Activated T-helper 9 cell treated with anti-CD3 and anti-CD28 coated beads, Interleukin-2, amount 50 U/mL, for 16 hours (primary cell): Measurements from ENCODE around the gene COL4A4.

Experiments
- DNase-seq: peaks from one replicate; pipeline ENCODE4 v3.0.0-alpha.2; 2020; ENCODE audit warnings: low read depth

The COL4A4 gene

DNA sequence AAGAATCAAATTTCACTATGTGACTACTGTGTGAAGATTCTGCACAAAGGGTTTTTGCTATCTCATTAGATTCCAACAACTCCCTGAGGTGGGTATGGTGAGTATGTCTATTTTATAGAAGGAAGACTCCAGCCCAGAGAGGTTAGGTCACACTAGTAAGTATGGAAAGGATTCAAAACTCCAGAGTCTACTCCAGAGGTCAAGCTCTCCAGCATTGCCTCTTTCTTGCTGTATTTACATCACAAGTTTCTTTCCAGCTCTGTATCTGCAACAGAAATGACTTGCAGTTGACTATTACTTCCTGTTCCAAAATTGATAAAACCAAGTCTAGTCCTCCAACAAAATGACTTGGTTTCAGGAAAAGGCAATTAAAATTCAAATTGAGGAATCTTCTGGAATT, 2.1 kb downstream of the COL4A4 start:
- no peak for DNase-seq

DNA sequence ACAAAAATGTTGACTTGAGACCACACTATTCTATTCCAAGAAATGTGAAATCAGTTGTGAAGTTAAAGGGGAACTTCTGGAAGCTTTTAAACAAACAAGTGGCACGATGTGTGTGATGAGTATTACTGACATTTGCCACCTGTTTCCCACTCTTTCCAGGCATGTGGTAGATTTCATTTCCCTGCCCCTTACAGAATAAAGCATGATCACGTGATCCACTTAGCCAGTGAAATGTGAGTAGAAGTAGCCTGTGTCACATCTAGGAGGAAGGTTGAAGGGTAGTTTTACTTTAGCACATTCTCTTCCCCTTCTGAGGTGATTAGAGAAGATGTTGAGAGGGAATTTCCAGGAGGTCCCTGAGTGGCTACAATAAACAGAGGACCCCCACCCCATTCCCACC, 3.8 kb downstream of the COL4A4 start:
- no peak for DNase-seq

DNA sequence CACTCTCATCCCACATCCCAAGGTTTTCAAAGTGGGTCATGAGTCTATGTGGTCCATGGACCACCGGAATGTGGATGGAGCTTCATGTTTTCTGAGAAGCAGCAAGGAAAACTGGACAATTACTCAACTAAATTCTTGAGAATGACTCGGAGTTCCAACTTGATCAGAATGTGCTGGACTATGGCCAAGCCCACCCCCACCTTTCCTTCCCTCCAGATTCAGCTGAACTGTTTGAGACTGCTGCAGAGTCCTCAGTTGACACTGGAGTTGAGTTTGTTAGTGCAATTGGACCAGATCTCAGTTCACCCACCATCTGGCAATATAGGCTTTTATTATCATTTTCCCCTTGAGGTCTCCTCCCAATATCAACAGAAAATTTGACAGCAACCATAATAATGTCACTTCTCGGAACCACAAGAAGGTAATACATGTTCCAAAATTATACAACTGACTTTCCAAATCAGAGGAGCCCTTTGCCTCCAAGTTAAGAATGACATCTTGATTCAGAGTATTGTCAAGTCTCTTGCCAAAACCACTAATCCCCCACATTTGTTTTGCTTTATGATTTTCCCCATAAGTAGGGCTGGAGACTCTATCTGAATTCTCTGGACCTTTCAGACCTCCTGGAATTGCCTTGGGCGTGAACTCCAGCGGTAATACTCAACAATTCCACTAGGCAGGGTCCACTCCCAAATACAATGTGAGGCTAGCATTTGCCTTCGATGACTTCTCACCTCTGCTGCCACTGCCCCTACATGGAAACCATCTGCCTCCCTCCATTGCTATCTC, 8.8 kb downstream of the COL4A4 start:
- no peak for DNase-seq

DNA sequence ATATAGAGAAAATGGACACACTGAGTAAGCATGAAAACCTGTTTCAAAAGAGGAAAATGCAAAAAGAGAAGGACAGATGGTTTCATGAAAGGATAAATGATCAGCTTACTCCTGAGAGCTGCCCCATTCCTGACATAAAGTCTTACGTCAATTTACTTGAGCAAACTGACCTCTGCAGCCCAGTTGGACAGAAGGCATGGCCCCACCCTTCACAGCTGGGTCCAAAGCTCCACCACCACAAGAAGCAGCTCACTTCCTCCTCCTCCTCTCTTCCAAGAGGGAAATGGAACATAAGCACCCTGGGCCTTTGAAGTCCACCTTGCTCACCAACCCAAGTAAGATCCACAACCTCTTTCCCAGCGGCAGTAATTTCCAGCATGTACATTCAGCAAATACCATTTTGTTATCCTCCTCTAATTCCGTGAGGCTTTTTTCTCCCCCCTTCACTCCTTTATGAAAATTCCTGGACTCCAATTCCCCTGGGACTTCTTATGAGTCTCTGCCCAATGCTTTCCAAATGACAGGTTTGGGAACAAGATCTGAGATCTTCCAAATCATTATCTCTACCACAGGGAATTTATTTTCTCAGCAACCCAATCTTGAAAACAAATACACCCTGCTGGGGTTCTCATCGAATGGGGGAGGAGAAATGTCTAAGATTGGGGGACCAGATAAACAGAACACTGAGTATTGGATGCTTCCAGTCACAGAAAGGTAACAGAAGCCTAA, 10.1 kb downstream of the COL4A4 start:
- no peak for DNase-seq

DNA sequence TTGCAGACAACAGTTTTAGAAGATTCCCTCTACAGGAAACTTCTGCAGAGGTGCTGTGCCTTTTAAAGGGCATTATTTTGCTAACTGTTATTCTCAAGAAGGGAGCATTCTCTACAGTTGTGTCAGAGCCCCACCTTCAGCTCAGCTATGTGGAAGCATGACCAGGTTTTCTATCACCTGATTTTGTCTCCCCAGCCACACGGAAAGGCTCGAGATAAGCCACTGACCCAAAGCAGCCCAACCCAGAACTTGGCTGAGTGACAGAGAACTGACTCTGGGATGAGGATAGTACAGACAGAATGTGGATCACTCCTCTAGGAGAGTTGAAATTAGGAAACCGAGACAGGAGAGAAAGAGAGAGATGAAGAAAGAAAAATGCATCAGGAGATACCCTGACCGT, 10.7 kb downstream of the COL4A4 start:
- no peak for DNase-seq

DNA sequence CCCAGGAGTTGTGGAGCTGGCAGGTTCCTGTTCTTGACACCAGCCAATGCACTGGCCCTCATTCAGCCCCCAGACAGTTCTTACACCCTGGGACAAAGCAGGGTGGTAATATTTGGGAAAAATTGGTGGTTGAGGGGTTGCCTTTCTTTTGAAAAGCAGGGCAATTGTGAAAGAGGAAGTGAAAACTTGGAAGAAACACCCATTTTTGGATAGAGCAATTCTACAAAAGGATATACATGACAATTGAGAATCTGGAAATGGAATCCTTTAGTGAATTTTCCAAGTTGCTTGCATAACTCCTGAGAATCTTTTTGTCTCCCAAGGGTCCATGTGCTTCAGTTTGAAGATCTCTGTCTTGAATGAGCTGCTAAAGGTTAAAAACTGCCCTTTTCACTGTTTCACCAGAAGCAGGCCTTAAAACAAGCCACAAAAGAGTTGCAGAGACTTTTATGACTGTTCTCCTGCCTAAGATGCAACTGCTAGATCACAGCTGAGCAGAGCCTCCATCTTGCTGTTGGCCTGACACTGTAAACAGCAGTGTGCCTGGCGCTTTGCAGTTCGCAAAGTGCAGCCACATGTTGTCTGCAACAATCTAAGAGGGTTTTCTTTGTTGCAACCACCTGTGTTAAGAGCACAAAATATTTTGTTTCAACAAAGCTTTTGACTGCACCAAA, 11.8 kb downstream of the COL4A4 start:
- no peak for DNase-seq

DNA sequence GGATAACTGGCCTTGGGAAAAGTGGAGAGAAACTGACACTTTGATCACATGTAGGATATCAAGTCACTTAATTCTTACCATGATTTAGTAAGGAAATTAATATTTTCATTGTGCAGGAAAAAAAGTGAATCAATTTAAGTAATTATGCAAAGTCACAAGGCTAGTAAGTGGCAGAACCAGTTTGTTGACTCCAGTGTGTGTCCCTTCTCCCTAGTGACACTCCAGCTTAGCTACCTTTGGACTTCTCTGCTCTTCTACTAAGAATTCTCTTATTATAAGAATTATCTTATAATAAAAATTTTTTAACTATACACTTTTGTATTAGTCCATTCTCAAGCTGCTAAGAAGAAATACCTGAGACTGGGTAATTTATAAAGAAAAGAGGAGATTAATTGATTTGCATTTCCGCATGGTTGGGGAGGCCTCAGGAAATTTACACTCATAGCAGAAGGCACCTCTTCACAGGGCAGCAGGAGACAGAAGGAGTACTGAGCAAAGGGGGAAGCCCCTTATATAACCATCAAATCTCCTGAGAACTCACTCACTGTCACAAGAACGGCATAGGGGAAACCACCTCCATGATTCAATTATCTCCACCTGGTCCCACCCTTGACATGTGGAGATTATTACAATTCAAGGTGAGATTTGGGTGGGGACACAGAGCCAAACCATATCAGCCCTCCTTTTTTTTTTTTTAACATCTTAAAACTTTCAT, 13.6 kb downstream of the COL4A4 start:
- no peak for DNase-seq

DNA sequence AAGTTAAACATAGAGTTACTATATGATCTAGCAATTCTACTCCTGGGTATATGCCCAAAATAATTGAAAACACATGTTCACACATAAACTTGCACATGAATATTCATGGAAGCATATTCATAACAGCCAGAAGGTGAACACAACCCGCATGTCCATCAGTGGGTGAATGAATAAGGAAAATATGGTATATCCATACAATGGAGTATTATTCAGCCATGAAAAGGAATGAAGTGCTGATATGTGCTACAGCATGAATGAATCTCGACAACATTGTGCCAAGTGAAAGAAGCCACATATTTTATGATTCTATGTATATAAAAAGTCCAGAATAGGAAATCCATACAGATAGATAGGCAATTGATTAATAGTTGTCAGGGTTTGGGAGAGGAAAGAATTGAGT, 15.9 kb downstream of the COL4A4 start:
- DNase-seq: no peak

DNA sequence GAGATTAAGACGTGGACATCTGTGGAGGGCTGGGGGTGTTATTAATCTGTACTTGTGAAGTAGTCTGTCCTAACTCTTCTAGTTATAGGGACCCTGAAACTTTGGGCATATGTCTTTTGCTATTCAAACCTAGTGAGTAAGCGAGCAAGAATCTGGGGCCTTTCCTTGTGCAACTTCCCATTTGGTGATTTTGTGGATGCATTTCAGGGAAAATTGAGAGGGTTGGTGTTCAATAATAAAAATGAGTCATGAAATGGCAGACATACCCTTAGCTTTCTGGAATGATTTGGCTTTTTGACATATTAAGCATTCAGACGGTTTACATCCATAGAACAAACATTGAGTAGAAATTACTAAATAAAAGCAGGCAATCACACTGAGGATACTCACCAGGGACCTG, 17.0 kb downstream of the COL4A4 start:
- no peak for DNase-seq

DNA sequence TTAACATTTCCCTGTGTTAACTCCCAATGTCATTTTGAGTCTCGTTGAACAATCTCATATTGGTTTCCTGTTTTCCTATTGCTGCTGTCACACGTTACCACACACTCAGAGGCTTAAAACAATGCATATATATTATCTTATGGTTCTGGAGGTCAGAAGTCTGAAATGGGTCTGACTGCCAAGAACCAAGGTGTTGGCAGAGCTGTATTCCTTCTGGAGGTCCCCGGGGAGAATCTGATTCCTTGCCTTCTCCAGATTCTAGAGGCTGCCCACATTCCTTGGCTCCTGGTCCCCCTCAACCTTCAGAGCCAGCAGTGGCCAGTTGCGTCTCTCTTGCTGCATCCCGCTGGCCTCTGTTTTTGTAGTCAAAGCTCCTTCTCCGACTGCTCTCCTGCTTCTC, 17.5 kb downstream of the COL4A4 start:
- no peak for DNase-seq

DNA sequence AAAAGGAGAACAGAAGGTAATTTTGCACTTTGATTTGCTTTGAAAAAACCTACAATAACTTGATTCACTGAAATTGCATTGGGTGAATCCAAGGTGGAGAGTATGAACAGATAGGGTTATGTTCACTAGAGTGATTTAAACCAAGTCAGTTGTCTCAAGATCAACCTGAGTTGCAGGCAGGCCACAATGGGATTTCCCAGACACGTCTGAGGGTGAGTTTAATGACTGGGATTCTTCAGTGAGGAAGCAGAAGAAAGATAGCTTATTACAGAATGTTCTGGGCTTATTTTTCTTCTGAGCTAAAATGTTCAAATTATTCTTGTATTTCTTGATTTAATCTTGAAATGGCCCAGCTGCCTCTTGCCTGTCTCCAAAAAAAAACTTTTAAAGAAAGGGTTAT, 20.1 kb downstream of the COL4A4 start:
- DNase-seq: no peak

DNA sequence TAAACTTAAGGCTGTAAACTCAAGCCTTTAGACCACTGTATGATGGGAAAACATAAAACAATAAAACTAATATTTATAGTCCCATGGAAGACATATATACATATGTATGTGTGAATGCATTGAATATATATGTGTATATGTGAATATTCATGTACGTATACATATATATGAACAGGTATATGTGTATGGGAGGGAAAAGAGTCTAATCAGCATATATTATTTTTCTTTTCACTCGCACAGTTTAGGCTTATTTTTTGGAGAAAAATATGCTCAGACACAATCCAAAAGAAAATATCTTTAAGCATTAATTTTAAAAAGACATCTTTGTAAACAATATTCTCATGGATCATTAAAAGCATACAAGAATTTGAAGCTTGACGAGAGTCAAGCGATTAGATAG, 22.7 kb downstream of the COL4A4 start:
- DNase-seq: no peak

DNA sequence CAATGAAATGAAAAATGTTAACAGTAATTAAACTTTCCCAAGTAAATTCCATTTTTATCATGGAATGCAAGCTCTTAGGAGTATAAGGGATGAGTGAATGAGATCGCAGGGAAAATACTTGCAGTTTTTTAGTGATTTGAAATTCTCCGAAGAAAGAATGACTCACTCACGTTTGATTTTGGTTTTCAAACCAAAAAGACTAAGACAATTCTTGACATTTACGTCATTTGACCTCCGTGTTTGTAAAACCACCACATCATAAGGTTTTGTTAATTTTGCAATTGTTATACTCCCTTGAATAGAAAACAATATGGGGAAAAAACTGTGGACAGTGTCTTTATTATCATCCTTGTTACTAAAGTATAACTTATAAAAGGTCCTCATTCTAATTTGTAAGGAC, 29.4 kb downstream of the COL4A4 start:
- DNase-seq: no peak

DNA sequence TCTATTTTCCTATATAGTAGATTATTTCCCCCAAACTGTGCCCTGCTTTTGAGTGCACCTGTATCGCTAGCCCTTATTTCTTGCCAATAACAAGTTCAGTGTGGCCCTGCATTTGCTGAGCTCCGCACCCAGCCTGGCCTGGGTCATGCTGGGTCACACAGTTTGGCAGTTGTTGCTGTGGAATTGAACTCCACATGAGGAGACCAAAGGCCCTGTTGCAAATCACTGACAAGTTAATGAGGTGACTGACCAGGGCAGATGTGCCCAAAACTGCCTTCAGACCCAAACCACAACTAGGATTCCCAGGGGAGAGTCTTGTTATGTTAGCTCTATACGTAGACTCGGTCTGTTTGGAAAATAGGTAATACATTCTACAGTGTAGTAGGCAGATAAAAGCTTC, 31.0 kb downstream of the COL4A4 start:
- DNase-seq: no peak

DNA sequence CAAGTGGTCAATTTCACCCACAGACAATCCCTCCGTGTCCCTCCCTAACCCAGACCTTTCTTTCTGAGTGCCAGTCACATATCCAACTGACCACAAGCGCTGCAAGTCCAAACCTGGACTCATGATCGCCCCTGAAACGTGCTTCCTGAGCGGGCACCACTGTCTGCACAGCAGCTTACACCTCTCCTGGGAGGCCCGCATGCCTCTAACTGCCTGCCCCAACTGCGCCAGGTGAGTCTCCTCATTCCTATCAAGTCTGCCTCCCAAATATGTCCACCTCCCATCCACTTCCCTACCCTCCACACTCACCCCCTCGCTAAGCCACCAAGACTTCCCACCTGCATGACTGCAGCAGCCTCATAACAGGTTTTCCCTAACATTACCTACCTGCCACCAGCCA, 33.4 kb downstream of the COL4A4 start:
- DNase-seq: no peak

DNA sequence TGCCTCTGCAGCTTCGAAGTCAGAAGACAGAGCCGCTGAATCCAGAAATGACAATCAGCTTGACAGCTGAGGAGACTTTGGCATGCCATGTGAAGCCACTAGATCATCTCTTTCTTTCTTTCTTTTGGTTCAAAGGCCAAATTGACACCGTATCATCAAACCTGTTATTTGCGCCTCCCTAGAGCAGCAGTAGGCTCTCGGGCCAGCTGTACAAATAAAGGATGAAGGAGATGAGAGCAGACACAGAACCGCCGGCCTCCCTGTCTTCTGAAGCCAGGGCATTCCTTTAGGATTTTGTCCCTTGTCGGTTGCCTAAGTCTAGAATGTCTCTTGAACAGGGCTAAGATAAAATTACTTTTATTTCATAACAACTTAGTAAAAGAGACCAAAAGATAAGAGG, 36.8 kb downstream of the COL4A4 start:
- no peak for DNase-seq

DNA sequence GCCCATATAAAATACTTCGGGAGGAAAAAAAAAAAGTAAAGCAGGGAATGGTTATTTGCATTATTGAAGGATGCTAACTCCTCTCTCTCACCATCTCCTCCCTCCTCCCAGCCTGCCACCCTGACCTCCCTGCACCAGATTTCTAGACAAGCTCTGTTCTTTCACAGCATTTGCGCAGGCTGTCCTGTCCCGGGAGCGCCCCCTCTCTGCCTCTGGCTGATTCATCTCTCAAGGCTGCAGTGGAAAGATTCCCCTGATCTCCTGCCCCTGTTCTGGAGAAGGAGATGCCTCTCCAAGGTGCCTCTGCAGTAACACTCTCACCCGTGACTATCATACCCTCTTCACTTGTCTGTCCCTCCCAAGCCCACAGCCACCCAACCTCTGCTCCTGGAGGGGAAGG, 38.5 kb downstream of the COL4A4 start:
- DNase-seq: no peak

DNA sequence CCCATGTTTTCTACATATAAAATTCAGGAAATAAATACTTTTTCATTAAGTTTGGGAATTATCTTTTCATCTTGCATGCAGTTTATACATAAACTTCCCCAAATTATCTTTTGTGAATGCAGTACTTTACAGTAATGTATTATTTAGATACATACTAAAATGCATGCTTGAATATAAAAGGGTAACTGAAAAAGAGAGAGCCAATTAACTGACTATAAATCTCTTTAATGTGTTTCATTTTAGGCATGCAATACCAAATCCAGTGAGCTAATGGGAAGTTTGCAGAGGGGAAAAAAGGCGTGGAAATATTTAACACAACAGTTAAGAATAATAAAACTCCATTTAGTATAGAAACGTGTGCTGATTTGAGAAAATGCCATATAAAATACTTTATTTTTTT, 39.2 kb downstream of the COL4A4 start:
- DNase-seq: no peak

DNA sequence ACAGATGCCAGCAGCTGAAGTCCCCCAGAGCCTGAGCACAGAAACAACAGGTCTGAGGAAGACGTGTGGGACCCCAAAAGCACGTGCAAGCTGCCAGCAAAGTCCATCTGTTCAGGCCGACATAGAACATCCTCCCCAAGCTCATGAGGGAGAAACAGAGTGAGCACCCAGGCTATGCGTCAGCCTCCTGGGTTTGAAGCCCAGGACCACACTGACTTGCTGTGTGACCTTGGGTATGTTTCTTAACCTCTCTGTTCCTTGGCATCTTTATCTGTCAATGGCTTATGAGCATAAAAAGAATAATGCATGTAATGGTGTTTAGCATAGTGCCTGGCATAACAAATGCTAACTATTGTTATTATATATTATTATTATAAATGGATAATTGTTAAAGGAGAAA, 40.3 kb downstream of the COL4A4 start:
- no peak for DNase-seq

DNA sequence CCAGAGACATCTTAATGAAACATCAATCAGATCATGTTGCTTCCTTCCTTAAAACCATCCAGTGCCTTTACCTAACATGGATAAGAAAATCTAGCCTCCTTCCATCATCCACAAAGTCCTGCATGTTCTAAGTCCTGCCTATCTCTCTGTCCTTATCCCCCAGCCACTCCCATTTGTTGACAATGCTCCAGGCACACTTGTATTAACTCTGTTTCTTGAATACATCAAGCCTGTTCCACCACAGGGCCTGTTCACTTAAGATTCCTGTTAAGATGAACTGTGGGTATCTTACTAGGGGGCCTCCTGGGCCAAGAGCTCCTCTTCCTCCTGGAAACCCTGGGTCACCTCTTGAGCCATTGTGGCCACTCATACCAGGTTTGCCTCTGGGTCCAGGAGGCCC, 45.7 kb downstream of the COL4A4 start:
- no peak for DNase-seq

DNA sequence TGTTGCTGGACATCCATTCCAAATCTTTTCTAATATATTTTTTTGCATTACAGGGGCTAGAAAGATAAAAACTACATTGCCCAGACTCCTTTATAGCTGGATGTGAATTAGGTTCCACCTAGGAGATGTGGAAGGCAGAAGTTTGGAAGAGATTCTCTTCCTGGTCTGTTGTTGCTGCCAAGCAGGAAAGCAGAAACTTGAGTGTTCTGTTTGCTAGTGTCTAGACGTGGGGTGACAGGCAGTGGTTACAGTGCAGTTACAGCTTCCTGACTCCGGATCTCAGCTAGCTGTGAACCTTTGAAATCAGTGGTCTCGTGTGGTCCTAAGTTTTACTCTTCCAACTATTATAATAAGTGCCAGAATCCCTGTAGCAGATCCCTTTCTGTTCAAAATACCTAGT, 46.2 kb downstream of the COL4A4 start:
- no peak for DNase-seq

DNA sequence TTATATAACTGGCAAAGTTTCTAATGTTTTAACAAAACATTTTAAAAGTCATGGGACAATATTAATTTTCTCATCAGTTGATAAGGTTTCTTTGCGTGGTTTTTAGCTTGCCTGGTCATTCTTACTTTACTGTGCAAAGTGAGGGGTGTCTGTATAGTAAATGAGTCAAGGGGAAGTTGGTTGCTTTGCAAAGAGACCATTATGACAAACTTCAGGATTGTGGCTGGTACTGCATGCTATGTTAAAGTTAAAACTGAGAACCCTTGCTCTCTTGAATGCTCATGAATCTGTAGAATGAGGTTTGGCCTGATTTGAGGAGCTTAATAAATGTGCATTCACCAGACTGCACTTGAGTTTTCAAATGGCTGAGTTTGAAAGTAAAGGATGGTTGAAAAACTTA, 47.0 kb downstream of the COL4A4 start:
- DNase-seq: no peak

DNA sequence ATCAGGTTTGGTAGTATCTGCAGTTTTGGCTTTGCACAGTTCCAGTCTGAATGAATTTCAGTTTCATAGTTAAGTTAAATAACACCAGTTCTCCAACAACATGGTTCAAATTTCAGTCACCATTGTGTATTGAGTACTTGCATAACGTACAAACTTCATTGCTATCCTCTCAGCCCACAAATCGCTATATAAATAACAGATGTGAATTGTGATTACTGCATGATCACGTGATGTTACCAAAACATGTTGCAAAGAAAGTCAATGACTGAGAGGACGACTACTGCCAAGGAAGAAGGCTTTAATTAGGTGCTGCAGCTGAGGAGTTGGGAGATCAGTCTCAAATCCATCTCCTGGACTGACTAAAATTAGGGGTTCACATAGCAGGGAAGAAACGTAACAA, 48.2 kb downstream of the COL4A4 start:
- DNase-seq: no peak
